GM18868 (cell line): ENCODE measurements around the gene SH2D2A.

Experiments
- ATAC-seq: cut with Tn5 transposase; IDR thresholded peaks from one replicate; pipeline ENCODE4 v1.9.1; 2021; ENCODE audit warnings: mild to moderate bottlenecking, moderate library complexity; ENCODE audit not compliant: unreplicated experiment

Gene SH2D2A

GRCh38 chr1:156805766-156806511 lies 10.7 kb downstream of the SH2D2A start:
- ATAC-seq, result no peak

- ATAC-seq, result no peak
Observed at GRCh38 chr1:156804572-156805243, 11.9 kb downstream of the SH2D2A start.

- no peak for ATAC-seq
Observed at GRCh38 chr1:156804026-156804425, 12.6 kb downstream of the SH2D2A start.

- ATAC-seq, result no peak
Observed at GRCh38 chr1:156803086-156803851, 13.4 kb downstream of the SH2D2A start.

- ATAC-seq, result no peak
Observed at GRCh38 chr1:156802421-156802935, 14.2 kb downstream of the SH2D2A start.

- no peak for ATAC-seq
Observed at GRCh38 chr1:156801409-156802121, 15.1 kb downstream of the SH2D2A start.

- no peak for ATAC-seq
Observed at GRCh38 chr1:156797212-156797871, 19.3 kb downstream of the SH2D2A start.

GRCh38 chr1:156796340-156797097 lies 20.1 kb downstream of the SH2D2A start:
- no peak for ATAC-seq

- ATAC-seq, result no peak
Observed at GRCh38 chr1:156795787-156796186, 20.9 kb downstream of the SH2D2A start.

- no peak for ATAC-seq
Observed at GRCh38 chr1:156795374-156795733, 21.3 kb downstream of the SH2D2A start.

- ATAC-seq, result no peak
Observed at GRCh38 chr1:156794506-156795373, 21.9 kb downstream of the SH2D2A start.

- ATAC-seq, result no peak
Observed at GRCh38 chr1:156789621-156790318, 26.9 kb downstream of the SH2D2A start.

GRCh38 chr1:156788136-156788535 lies 28.5 kb downstream of the SH2D2A start:
- ATAC-seq, result no peak

GRCh38 chr1:156786640-156787039 lies 30.0 kb downstream of the SH2D2A start:
- ATAC-seq, result no peak

- ATAC-seq, result no peak
Observed at GRCh38 chr1:156785458-156785857, 31.2 kb downstream of the SH2D2A start.

GRCh38 chr1:156781585-156782186 lies 35.0 kb downstream of the SH2D2A start:
- ATAC-seq, result no peak

GRCh38 chr1:156777573-156777972 lies 39.1 kb downstream of the SH2D2A start:
- ATAC-seq, result no peak

- ATAC-seq, result no peak
Observed at GRCh38 chr1:156776942-156777341, 39.7 kb downstream of the SH2D2A start.
